Measurements from ENCODE around the gene HMCN2.
"Not testable (repeated sequence)": the region's sequence is repeated elsewhere in the genome, so short reads cannot be mapped to it uniquely, and the experiment has no call there.

HMCN2 gene

DNA sequence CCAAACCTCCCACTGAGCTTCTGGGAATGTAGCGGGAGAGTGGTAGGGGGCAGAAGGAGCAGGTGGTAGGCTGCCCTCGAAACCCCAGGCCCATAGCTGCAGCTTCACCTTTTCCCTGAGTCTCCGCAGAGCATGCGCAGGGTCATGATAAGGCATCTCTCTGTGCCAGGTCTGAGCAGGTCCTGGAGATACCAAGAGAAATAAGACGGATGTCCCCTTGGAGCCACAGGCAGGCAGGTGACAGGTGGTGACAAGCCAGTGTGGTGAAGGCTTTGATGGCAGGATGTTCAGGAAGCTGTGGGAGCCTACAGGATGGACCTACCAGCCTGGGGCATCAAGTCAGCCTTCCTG is 68.1 kb downstream of the HMCN2 start:
- no peak for DNase-seq

- DNase-seq = no peak
Measured at GRCh38 chr9:130334915-130335314, 69.4 kb downstream of the HMCN2 start.

- DNase-seq = no peak
Measured at GRCh38 chr9:130336027-130336610, 70.6 kb downstream of the HMCN2 start.

DNA sequence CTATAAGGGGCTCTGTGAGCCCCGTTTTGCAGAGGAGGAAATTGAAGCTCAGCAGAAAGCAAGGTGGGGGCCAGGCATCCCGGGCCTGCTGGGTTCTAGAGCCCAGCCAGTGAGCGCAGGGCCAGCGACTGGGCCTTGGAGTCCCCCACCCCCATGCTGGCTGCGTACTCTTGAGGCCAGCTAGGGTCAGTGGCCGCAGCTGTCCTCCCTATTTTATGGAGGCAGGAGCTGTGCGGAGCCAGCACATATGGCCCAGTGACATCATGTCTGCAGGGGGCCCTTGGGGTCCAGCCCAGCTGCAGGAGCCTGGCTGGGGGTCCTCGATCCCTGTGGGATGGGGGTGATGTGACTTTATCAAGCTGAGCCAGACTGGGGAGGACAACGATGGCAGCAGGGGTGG is 71.3 kb downstream of the HMCN2 start:
- DNase-seq = no peak

DNA sequence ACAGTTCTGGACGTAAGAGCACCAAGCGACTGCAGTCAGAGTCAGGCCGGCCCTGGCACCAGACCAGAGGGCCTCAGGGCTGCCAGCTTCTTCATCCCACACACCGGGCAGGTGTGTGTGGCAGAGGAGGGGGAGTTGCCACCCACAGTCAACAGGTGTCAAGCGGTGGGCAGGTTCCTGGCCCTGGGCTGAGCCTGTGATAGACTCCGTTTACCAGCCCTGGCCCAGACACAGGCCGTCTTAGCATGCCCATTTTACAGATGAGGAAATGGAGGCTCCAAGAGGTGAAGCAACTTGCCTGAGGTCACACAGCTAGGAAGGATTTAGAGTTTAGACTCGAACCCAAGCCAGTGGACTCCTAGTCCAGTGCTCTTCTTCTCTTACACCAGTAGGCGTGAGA is 71.8 kb downstream of the HMCN2 start:
- no peak for DNase-seq

DNA sequence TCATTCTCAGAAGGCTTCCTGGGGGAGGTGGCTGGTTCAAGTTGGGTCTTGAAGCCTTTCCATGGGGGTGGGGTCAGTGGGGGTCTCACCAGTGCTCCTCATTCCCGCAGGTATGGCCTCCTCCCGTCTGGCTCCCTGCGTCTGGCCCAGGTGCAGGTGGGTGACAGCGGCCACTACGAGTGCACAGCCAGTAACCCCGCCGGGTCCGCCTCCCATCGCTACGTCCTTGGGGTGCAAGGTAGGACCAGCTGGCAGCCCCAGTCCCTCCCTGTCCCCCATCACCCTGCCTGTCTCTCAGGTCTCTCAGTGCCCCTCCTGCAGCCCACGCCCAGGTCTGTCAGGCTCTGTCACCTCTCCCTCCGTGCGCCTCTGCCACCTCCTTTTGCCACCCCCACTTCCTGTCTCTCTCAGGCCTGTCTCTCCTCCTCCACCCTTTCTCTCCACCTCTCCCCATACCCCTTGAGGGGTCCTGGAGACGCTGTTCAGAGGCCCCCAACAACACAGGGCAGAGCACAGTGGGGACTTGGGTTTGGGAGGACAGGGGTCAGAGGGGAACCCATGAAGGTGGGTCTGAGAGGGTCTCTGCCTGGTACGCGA is 72.3 kb downstream of the HMCN2 start:
- DNase-seq = no peak

GRCh38 chr9:130338891-130339290 is 73.3 kb downstream of the HMCN2 start:
- not testable (repeated sequence) for DNase-seq

GRCh38 chr9:130339306-130339705 is 73.7 kb downstream of the HMCN2 start:
- DNase-seq = no peak

- DNase-seq = no peak
Measured at GRCh38 chr9:130340011-130340410, 74.5 kb downstream of the HMCN2 start.

GRCh38 chr9:130340557-130340956 is 75.0 kb downstream of the HMCN2 start:
- not testable (repeated sequence) for DNase-seq

DNA sequence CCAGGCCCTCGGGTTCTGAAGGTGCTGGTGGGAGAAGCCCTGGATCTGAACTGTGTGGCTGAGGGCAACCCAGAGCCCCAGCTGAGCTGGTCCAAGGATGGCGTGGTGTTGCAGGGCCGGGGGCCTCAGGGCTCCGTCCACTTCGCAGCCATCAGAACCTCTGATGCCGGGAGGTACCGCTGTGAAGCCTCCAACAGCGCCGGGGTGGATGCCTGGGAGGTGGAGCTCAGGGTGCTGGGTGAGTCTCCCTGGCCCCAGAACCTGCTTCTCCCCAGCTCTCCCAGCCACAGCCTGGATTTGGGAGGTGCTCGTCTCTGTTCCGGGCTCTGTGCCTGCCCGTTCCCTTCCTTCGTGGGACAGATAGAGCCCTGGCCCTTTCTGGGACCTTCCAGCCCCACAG is 75.6 kb downstream of the HMCN2 start:
- DNase-seq = no peak

DNA sequence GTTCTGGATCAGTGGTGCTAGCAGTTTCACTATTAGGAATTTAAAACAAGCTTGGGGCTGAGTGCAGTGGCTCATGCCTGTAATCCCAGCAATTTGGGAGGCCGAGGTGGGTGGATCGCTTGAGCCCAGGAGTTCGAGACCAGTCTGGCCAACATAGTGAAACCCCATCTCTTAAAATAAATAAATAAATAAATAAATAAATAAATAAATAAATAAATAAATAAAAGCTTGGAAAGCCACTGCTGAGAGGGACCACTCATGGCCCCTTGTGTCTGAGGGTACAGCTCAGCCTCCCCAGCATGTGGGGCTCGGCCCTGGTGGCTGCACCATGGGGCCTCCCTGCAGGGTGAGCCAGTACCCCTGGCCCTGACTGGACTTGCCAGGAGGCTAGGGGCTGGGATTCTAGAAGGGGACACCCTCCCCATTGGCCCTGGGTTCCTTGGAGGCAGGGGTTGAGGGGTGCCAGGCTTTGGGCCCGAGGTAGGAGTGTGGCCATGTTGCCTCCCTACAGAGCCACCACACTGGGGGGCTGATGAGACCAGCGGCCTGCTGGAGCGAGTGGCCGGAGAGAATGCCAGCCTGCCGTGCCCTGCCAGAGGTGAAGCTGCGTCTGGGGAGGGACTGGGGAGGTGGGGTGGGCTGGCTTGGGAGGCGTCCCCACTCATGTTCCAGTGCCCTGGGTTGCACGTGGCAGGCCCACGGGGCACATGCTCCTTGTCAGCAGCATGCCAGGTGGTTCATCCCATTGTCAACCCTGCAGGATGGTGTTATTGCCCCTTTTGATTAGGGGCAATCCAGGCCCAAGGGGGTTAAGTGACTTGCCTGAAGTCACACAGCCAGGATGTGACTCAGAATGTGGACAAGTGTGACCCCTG is 76.5 kb downstream of the HMCN2 start:
- no peak for DNase-seq

- DNase-seq = no peak
Measured at GRCh38 chr9:130342714-130343085, 77.1 kb downstream of the HMCN2 start.

GRCh38 chr9:130343445-130343918 is 77.9 kb downstream of the HMCN2 start:
- DNase-seq = no peak

DNA sequence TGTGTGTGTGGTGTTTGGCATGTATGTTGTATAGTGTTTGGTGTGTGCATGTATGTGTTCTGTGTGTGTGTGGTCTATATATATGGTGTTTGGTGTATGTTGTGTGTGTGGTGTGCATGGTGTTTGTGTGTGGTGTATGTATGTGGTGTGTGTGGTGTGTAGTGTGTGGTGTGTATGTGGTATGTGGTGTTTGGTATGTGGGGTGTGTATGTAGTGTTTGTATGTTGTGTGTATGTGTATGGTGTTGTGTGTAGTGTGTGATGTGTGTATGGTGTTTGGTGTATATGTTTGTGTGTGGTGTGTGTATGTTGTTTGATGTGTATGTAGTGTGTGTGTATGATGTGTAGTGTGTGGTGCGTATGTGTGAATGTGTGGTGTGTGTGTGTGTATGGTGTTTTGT is 78.8 kb downstream of the HMCN2 start:
- DNase-seq = no peak

- DNase-seq = no peak
Measured at GRCh38 chr9:130345009-130345896, 79.7 kb downstream of the HMCN2 start.

DNA sequence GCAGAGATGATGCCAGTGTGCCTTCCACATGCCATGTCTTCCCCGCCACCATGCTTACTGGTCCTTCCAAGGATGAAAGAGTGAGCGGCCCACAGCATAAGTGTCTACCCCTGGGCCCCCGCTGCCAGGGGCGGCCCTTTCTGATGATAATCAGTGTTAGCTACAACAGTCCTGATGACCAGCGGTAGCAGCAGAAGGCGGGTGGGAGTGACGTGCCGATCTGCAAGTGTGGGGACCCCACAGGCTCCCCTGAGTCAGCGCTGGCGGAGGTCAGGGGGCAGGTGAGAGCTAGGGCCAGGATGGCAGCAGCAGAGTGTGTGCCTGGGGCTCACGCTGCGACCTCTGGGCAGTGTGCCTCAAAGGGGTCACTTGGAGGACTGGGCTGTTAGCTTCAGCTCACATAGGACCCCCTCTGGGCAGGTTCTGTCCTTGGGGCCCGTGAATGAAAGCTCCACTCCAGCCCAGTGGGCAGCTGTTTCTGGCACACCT is 80.4 kb downstream of the HMCN2 start:
- no peak for DNase-seq

- no peak for DNase-seq
Measured at GRCh38 chr9:130346431-130346830, 80.9 kb downstream of the HMCN2 start.

- DNase-seq = no peak
Measured at GRCh38 chr9:130347036-130347435, 81.5 kb downstream of the HMCN2 start.

DNA sequence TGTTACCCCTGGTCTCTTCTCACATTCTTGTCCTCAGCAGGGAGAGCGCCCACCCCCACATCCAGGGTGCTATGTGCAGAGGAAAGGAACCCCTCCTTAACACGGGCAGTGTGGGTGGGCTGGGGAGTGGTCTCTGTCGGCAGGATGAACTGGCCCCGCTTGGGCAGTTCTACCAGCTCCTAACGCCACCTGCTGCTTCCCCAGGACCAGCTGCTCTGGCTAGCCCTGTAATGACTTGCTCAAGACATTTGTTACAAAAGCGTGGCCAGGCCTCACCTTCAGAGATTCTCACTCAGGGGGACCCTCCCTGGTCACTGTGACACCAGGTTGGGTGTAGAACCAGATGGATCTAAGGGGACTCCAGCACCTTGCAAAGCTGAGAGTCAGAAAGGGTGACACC is 82.4 kb downstream of the HMCN2 start:
- DNase-seq = no peak

- DNase-seq = no peak
Measured at GRCh38 chr9:130348341-130348740, 82.8 kb downstream of the HMCN2 start.

GRCh38 chr9:130348881-130349280 is 83.3 kb downstream of the HMCN2 start:
- no peak for DNase-seq

DNA sequence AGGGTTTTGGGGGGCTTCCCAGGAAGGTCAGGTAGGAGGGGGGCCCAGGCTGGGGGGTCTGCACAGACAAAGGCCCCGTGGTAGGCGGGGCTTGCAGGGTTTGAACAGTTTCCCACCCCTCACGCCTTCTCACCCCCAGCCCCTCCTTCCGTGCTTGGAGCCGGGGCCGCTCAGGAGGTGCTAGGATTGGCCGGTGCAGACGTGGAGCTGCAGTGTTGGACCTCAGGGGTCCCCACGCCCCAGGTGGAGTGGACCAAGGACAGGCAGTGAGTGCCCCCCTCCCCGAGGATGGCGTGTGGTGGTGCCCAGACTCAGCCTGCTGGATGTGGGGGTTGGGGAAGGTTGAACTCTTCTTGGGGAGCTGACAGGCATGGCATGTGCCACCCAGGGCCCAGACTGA is 83.8 kb downstream of the HMCN2 start:
- no peak for DNase-seq

All from bone marrow (tissue), 2 donors.